Loucy (cell line): ENCODE data around the gene ZNF667.

Experiments
- CTCF ChIP-seq: fragments of 200-600 bp; sonication (generic); conservative IDR thresholded peaks from 2 replicates; pipeline ENCODE4 v1.5.1; 2014; ENCODE audit warnings: mild to moderate bottlenecking, antibody characterized with exemption, low read length
- EZH2phosphoT487 ChIP-seq: fragments of 200-600 bp; IDR thresholded peaks from 2 replicates; pipeline ENCODE4 v1.6.1; 2018; ENCODE audit warnings: antibody characterized with exemption, mild to moderate bottlenecking, moderate library complexity, borderline replicate concordance

GRCh38 chr19:56393119-56394012 lies 83.8 kb downstream of the ZNF667 start, which contains the start of gene ZNF582:
- TF ChIP-seq CTCF (peak; percentile 67), EZH2phosphoT487 (no peak)
